ENCODE measurements around the gene ZNF132. TPM values are rescaled to one million over a fixed set of nuclear protein-coding genes. Genes with fewer than 3 reads are reported as not detected.

The ZNF132 gene
- total RNA-seq, 1 experiment from 2014 or later: 2.6 TPM

DNA sequence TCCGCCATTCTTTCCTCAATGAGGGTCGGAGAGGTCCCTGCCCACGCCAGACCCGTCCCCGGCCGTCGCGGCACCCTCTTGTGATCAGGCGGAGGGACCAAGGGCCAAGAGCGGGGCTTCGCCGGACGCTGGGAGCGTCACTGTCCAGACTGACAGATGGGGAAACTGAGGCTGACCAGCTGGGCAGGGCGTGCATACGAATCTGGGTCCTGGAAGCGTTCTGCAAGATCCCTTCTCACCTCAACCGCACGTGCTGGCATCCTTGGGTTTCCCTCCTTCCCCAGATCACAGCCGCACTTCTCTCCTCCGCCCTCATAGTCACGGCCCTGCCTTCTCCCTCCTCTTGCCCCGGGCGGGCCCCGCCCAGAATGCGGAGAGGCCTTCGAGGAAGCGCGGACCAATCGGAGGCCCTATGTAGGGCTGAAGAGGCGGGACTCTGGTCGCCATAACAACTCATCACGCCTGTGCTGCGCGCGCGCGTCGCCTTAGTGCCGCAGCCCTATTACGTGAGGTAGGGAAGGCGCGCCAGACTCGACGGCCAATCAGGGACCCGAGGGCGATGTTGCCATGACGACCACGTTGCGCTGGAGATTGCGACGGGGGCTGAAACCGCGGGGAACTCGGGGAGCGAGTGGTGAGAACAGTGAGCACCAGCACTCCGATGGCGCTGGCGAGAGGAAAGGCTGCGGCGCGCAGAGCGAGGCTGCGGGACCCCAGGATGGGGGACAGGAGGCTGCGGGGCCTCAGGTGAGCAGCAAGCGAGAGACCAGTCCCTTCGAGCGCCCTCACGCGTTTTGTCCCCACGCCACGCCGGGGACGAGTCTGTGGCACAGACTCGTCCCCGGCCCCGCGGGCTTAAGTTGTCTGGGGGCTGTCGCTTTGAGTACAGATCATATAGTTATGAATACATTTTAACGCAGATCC lies 38.8 kb downstream of the ZNF132 start (continued):
- TF ChIP-seq, protein P1, sequence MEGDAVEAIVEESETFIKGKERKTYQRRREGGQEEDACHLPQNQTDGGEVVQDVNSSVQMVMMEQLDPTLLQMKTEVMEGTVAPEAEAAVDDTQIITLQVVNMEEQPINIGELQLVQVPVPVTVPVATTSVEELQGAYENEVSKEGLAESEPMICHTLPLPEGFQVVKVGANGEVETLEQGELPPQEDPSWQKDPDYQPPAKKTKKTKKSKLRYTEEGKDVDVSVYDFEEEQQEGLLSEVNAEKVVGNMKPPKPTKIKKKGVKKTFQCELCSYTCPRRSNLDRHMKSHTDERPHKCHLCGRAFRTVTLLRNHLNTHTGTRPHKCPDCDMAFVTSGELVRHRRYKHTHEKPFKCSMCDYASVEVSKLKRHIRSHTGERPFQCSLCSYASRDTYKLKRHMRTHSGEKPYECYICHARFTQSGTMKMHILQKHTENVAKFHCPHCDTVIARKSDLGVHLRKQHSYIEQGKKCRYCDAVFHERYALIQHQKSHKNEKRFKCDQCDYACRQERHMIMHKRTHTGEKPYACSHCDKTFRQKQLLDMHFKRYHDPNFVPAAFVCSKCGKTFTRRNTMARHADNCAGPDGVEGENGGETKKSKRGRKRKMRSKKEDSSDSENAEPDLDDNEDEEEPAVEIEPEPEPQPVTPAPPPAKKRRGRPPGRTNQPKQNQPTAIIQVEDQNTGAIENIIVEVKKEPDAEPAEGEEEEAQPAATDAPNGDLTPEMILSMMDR (IDR thresholded peaks at IDR 0.05): no peak
- TF ChIP-seq TP53 (CRISPR knock-in tag; IDR thresholded peaks at IDR 0.05): no peak
- TF ChIP-seq GABPB1 (CRISPR knock-in tag; IDR thresholded peaks at IDR 0.05): no peak
- TF ChIP-seq, protein P2, sequence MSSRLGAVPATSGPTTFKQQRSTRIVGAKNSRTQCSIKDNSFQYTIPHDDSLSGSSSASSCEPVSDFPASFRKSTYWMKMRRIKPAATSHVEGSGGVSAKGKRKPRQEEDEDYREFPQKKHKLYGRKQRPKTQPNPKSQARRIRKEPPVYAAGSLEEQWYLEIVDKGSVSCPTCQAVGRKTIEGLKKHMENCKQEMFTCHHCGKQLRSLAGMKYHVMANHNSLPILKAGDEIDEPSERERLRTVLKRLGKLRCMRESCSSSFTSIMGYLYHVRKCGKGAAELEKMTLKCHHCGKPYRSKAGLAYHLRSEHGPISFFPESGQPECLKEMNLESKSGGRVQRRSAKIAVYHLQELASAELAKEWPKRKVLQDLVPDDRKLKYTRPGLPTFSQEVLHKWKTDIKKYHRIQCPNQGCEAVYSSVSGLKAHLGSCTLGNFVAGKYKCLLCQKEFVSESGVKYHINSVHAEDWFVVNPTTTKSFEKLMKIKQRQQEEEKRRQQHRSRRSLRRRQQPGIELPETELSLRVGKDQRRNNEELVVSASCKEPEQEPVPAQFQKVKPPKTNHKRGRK (CRISPR knock-in tag; IDR thresholded peaks at IDR 0.05; ENCODE audit: borderline replicate concordance): no peak
- 0 out of 2 replicates have a peak, but pooled peaks have one; percentile 40 for TF ChIP-seq ETV6 (CRISPR knock-in tag; IDR thresholded peaks at IDR 0.05)
- no peak for TF ChIP-seq RORB (CRISPR knock-in tag; IDR thresholded peaks at IDR 0.05)
- TF ChIP-seq SMAD4 (CRISPR knock-in tag; IDR thresholded peaks at IDR 0.05): no peak
- TF ChIP-seq, protein P3, sequence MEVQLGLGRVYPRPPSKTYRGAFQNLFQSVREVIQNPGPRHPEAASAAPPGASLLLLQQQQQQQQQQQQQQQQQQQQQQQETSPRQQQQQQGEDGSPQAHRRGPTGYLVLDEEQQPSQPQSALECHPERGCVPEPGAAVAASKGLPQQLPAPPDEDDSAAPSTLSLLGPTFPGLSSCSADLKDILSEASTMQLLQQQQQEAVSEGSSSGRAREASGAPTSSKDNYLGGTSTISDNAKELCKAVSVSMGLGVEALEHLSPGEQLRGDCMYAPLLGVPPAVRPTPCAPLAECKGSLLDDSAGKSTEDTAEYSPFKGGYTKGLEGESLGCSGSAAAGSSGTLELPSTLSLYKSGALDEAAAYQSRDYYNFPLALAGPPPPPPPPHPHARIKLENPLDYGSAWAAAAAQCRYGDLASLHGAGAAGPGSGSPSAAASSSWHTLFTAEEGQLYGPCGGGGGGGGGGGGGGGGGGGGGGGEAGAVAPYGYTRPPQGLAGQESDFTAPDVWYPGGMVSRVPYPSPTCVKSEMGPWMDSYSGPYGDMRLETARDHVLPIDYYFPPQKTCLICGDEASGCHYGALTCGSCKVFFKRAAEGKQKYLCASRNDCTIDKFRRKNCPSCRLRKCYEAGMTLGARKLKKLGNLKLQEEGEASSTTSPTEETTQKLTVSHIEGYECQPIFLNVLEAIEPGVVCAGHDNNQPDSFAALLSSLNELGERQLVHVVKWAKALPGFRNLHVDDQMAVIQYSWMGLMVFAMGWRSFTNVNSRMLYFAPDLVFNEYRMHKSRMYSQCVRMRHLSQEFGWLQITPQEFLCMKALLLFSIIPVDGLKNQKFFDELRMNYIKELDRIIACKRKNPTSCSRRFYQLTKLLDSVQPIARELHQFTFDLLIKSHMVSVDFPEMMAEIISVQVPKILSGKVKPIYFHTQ (CRISPR knock-in tag; IDR thresholded peaks at IDR 0.05): no peak
- TF ChIP-seq, protein P4, sequence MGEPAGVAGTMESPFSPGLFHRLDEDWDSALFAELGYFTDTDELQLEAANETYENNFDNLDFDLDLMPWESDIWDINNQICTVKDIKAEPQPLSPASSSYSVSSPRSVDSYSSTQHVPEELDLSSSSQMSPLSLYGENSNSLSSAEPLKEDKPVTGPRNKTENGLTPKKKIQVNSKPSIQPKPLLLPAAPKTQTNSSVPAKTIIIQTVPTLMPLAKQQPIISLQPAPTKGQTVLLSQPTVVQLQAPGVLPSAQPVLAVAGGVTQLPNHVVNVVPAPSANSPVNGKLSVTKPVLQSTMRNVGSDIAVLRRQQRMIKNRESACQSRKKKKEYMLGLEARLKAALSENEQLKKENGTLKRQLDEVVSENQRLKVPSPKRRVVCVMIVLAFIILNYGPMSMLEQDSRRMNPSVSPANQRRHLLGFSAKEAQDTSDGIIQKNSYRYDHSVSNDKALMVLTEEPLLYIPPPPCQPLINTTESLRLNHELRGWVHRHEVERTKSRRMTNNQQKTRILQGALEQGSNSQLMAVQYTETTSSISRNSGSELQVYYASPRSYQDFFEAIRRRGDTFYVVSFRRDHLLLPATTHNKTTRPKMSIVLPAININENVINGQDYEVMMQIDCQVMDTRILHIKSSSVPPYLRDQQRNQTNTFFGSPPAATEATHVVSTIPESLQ (CRISPR knock-in tag; IDR thresholded peaks at IDR 0.05): no peak
- TF ChIP-seq ZNF263 (CRISPR knock-in tag; IDR thresholded peaks at IDR 0.05; ENCODE audit: low read depth): no peak

DNA sequence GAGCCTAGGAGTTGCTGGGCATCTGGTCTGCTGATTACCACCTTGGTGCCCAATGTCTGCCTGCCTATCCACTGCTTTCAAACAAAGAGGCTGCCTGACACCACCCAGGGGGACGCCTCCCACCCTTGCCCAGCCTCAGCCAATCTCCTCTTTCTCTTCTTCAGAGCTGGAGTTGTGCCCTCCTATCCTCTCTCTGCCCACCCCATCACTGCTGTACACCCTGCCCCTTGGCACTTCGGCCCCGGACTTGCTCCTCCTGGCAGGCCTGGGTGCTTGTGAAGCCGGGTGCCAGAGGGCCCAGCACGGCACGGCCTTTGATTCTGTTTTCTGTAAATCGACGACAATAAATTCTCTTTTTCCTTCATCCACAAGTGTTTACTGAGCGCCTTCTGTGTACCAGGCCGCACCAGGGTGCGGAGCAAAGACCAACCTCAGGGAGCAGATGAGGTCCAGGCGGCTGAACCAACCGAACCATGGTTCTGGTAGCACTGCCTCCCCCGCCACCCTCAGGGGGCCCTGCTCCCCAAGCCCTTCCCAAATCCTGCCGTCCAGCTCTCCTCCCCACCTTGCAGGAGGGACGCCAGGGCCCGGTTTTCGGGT lies 39.5 kb downstream of the ZNF132 start:
- H3K4me1 Mint-ChIP-seq: peaks cover 12% of the 10 kb centered on the region
- POLR2A ChIA-PET: no interaction called here
- ATAC-seq (no peak), DNase-seq (ENCODE audit: low spot score) (no peak)
- H3K4me3 Mint-ChIP-seq: peak overlapping the region; percentile 83
- H3K36me3 Mint-ChIP-seq: peaks cover 4% of the 10 kb centered on the region; the same call in 1 of the 2 replicates
- H3K27ac Mint-ChIP-seq: no peak overlapping the region
- H3K9me3 Mint-ChIP-seq: no peaks in the 10 kb centered on the region
- CTCF ChIA-PET: interaction anchor here (1.0 kb wide), 1 partner anchor 119 kb away, joined by 3 read pairs; no protein-coding TSS in a partner anchor
- H3K27me3 Mint-ChIP-seq (ENCODE audit: low read depth): peaks cover 36% of the 10 kb centered on the region
- TF ChIP-seq TEAD1 (CRISPR knock-in tag; IDR thresholded peaks at IDR 0.05) (0 out of 2 replicates have a peak, but pooled peaks have one; percentile 1), OVOL2 (CRISPR knock-in tag; IDR thresholded peaks at IDR 0.05; ENCODE audit: borderline replicate concordance) (no peak)

DNA sequence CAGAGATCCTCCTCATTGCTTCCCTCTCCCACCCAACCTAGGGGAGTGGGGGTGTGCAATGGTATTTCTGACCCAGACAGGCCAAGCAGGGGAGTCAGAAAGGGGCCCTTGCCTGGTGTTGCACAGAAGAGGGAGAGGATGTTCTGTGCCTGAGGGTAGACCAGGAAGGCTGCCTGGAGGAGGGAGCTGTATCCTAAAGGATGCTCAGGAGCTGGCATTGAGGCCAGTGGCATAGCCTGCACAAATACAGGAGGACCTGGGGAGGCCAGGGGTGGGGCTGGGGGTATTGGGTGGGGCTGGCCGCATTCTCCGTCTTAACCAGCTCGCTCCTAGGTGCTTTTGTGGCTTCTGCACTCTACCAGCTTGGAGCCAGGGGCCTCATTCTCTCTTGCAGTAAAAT lies 40.0 kb downstream of the ZNF132 start:
- Mint-ChIP-seq H3K27ac (no peak overlapping the region), H3K4me3 (peak overlapping the region; percentile 83), H3K27me3 (ENCODE audit: low read depth) (peaks cover 36% of the 10 kb centered on the region), H3K4me1 (peaks cover 15% of the 10 kb centered on the region), H3K36me3 (peaks cover 5% of the 10 kb centered on the region; the same call in 1 of the 2 replicates), H3K9me3 (no peaks in the 10 kb centered on the region)
- ATAC-seq: no peak
- ChIA-PET CTCF (interaction anchor here (1.0 kb wide), 1 partner anchor 119 kb away, joined by 3 read pairs; no protein-coding TSS in a partner anchor), POLR2A (no interaction called here)
- no peak for DNase-seq (ENCODE audit: low spot score)
- TF ChIP-seq, protein P5, sequence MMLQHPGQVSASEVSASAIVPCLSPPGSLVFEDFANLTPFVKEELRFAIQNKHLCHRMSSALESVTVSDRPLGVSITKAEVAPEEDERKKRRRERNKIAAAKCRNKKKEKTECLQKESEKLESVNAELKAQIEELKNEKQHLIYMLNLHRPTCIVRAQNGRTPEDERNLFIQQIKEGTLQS (CRISPR knock-in tag; conservative IDR thresholded peaks at IDR 0.05): no peak
- TF ChIP-seq, protein P6, sequence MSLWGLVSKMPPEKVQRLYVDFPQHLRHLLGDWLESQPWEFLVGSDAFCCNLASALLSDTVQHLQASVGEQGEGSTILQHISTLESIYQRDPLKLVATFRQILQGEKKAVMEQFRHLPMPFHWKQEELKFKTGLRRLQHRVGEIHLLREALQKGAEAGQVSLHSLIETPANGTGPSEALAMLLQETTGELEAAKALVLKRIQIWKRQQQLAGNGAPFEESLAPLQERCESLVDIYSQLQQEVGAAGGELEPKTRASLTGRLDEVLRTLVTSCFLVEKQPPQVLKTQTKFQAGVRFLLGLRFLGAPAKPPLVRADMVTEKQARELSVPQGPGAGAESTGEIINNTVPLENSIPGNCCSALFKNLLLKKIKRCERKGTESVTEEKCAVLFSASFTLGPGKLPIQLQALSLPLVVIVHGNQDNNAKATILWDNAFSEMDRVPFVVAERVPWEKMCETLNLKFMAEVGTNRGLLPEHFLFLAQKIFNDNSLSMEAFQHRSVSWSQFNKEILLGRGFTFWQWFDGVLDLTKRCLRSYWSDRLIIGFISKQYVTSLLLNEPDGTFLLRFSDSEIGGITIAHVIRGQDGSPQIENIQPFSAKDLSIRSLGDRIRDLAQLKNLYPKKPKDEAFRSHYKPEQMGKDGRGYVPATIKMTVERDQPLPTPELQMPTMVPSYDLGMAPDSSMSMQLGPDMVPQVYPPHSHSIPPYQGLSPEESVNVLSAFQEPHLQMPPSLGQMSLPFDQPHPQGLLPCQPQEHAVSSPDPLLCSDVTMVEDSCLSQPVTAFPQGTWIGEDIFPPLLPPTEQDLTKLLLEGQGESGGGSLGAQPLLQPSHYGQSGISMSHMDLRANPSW (CRISPR knock-in tag; conservative IDR thresholded peaks at IDR 0.05; ENCODE audit: low read depth): no peak
- TF ChIP-seq GABPB1 (CRISPR knock-in tag; IDR thresholded peaks at IDR 0.05): no peak
- TF ChIP-seq, protein P7, sequence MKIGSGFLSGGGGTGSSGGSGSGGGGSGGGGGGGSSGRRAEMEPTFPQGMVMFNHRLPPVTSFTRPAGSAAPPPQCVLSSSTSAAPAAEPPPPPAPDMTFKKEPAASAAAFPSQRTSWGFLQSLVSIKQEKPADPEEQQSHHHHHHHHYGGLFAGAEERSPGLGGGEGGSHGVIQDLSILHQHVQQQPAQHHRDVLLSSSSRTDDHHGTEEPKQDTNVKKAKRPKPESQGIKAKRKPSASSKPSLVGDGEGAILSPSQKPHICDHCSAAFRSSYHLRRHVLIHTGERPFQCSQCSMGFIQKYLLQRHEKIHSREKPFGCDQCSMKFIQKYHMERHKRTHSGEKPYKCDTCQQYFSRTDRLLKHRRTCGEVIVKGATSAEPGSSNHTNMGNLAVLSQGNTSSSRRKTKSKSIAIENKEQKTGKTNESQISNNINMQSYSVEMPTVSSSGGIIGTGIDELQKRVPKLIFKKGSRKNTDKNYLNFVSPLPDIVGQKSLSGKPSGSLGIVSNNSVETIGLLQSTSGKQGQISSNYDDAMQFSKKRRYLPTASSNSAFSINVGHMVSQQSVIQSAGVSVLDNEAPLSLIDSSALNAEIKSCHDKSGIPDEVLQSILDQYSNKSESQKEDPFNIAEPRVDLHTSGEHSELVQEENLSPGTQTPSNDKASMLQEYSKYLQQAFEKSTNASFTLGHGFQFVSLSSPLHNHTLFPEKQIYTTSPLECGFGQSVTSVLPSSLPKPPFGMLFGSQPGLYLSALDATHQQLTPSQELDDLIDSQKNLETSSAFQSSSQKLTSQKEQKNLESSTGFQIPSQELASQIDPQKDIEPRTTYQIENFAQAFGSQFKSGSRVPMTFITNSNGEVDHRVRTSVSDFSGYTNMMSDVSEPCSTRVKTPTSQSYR (CRISPR knock-in tag; IDR thresholded peaks at IDR 0.05): no peak
- TF ChIP-seq RORB (CRISPR knock-in tag; IDR thresholded peaks at IDR 0.05): no peak
- no peak for TF ChIP-seq SOX15 (CRISPR knock-in tag; IDR thresholded peaks at IDR 0.05)
